Ishikawa (cell line): ENCODE data around the gene PYGO1.

ENCODE experiments used
- CEBPB ChIP-seq: IDR thresholded peaks from 2 replicates; pipeline ENCODE4 v1.6.1; 2012
- CREB1 ChIP-seq: IDR thresholded peaks from 2 replicates; pipeline ENCODE4 v1.6.1; 2012; ENCODE audit warnings: low read depth
- EGR1 ChIP-seq: IDR thresholded peaks from 2 replicates; pipeline ENCODE4 v1.6.1; 2012
- MAX ChIP-seq: IDR thresholded peaks from 2 replicates; pipeline ENCODE4 v1.6.1; 2012
- RAD21 ChIP-seq: IDR thresholded peaks from 2 replicates; pipeline ENCODE4 v1.6.1; 2012; ENCODE audit warnings: low read depth
- REST ChIP-seq: IDR thresholded peaks from 2 replicates; pipeline ENCODE4 v1.6.1; 2012; ENCODE audit warnings: low read depth, mild to moderate bottlenecking
- TAF1 ChIP-seq: IDR thresholded peaks from 2 replicates; pipeline ENCODE4 v1.6.1; 2012; ENCODE audit warnings: low read depth, mild to moderate bottlenecking
- TCF12 ChIP-seq: IDR thresholded peaks from 2 replicates; pipeline ENCODE4 v1.6.1; 2012; ENCODE audit warnings: low read depth
- YY1 ChIP-seq: IDR thresholded peaks from 2 replicates; pipeline ENCODE4 v1.6.1; 2012; ENCODE audit warnings: low read depth

- TF ChIP-seq RAD21, result no peak
- no peak for TF ChIP-seq REST
- TF ChIP-seq YY1, result no peak
- no peak for TF ChIP-seq CREB1
- TF ChIP-seq TCF12, result no peak
- no peak for TF ChIP-seq TAF1
- no peak for TF ChIP-seq MAX
- TF ChIP-seq EGR1, result no peak
- TF ChIP-seq CEBPB, result no peak
These were observed 25.6 kb upstream of the PYGO1 start for GRCh38 chr15:55613727-55614126.
